Measurements from ENCODE around the gene PLET1. TPM values are rescaled to one million over a fixed set of nuclear protein-coding genes. Genes with fewer than 3 reads are reported as not detected.

Gene PLET1
- total and polyA plus RNA-seq, 2 donors (not counting 1 experiment from before 2014, with no cell fraction given) = not detected

DNA sequence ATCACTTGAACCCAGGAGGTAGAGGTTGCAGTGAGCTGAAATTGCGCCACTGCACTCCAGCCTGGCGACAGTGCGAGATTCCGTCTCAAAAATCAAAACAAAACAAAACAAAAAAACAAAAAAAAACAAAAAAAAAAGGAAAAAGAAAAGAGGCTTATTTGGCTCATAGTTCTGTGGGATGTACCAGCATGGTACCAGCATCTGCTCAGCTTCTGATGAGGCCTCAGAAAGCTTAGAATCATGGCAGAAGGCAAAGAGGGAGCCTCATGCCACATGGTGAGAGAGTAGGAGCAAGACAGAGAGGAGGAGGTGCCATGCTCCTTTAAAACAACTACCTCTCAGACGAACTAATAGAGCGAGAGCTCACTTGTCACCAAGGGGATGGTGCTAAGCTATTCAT is 45.0 kb downstream of the PLET1 start:
- peaks cover 9% of the 10 kb centered on the region for H3K27me3 Mint-ChIP-seq
- ChIA-PET CTCF (interaction anchor here (1.0 to 20.4 kb wide), 2 partner anchors 64 to 1317 kb away, joined by 3 to 471 read pairs; no protein-coding TSS in a partner anchor), POLR2A (no interaction called here)
- H3K79me2 ChIP-seq (ENCODE audit: control insufficient read depth, insufficient read depth, low read length) = no peaks in the 10 kb centered on the region
- H3K4me3 ChIP-seq (ENCODE audit: control extremely low read depth in 1 of 5, extremely low read depth in 1 of 5, insufficient read depth in 1 of 5, low read depth in 2 of 5, low read length in 4 of 5) = no peak overlapping the region
- H3K4me1 Mint-ChIP-seq = peaks cover 11% of the 10 kb centered on the region
- H2AFZ ChIP-seq (ENCODE audit: insufficient read depth, low read depth, low read length, poor library complexity, severe bottlenecking) = no peak overlapping the region
- H3K27ac Mint-ChIP-seq = no peak overlapping the region
- intact Hi-C loops (cut with micrococcal nuclease) = loop anchor here (5.0 kb wide), 2 partner anchors 103 to 897 kb away; no protein-coding TSS in a partner anchor
- no peak overlapping the region for H3K9ac ChIP-seq (ENCODE audit: low read length)
- ATAC-seq (ENCODE audit: low read depth) (no peak), DNase-seq (no peak)
- H3K4me3 Mint-ChIP-seq = no peak overlapping the region
- H3K9me3 Mint-ChIP-seq (ENCODE audit: insufficient read depth) = no peaks in the 10 kb centered on the region
- H3K4me2 ChIP-seq (replicated peaks; ENCODE audit: low read depth, low read length, poor library complexity, severe bottlenecking) = no peak overlapping the region
- H3K27me3 ChIP-seq (replicated peaks in 1 of 4; ENCODE audit: control extremely low read depth in 1 of 4, control insufficient read depth in 3 of 4, insufficient read depth in 4 of 4, low read length in 3 of 4) = peaks cover 0 to 2% (median 0%) of the 10 kb centered on the region in 4 experiments
- H4K20me1 ChIP-seq (ENCODE audit: control insufficient read depth, insufficient read depth, low read length, poor library complexity, severe bottlenecking) = no peaks in the 10 kb centered on the region
- peaks cover 0 to 2% (median 0%) of the 10 kb centered on the region in 3 donors for H3K9me3 ChIP-seq (ENCODE audit: control extremely low read depth in 1 of 3, control insufficient read depth in 2 of 3, insufficient read depth in 1 of 3, low read length in 2 of 3)
- H3K27ac ChIP-seq (ENCODE audit: low read length in 2 of 2) = no peak overlapping the region
- H3K4me1 ChIP-seq (ENCODE audit: control insufficient read depth in 2 of 2, insufficient read depth in 2 of 2, low read length in 2 of 2) = peaks cover 0 to 6% of the 10 kb centered on the region in 2 donors
- WGBS (ENCODE audit: insufficient coverage) = 100% methylated on average over 2 of the region's 6 CpGs
- TF ChIP-seq, protein P1, sequence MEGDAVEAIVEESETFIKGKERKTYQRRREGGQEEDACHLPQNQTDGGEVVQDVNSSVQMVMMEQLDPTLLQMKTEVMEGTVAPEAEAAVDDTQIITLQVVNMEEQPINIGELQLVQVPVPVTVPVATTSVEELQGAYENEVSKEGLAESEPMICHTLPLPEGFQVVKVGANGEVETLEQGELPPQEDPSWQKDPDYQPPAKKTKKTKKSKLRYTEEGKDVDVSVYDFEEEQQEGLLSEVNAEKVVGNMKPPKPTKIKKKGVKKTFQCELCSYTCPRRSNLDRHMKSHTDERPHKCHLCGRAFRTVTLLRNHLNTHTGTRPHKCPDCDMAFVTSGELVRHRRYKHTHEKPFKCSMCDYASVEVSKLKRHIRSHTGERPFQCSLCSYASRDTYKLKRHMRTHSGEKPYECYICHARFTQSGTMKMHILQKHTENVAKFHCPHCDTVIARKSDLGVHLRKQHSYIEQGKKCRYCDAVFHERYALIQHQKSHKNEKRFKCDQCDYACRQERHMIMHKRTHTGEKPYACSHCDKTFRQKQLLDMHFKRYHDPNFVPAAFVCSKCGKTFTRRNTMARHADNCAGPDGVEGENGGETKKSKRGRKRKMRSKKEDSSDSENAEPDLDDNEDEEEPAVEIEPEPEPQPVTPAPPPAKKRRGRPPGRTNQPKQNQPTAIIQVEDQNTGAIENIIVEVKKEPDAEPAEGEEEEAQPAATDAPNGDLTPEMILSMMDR (IDR thresholded peaks at IDR 0.05) = no peak
- TF ChIP-seq EZH2 (IDR thresholded peaks at IDR 0.05; ENCODE audit: borderline replicate concordance, insufficient read depth, low read depth, low read length, poor library complexity, severe bottlenecking) = no peak
- no peaks in the 10 kb centered on the region for H3K36me3 ChIP-seq (replicated peaks in 1 of 2; ENCODE audit: control extremely low read depth in 1 of 2, control insufficient read depth in 1 of 2, extremely low read depth in 1 of 2, insufficient read depth in 2 of 2, low read length in 1 of 2)

DNA sequence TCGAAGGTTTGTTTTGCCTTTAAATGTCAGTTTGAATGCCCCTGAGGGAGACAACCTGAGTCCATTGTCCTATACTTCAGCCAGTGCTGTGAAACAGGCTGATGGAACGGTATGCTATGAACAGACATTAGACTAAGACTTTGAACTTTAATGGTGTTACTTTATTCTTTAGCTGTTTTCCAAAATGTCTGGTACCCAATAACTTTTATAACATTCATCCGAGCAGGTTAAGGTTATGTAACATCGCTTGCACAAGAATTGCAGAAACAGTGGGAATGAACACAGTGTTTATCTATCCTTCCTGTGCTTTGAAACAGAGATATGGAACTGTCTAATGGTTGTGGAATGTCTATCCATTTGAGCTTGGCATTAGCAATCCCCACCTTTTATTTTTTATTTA is 46.9 kb downstream of the PLET1 start:
- POLR2A ChIA-PET = no interaction called here
- WGBS (ENCODE audit: insufficient coverage) = 100% methylated on average over 1 of the region's 4 CpGs

More for the DNA sequence above, 46.9 kb downstream of the PLET1 start:
- no peak overlapping the region for H3K4me3 Mint-ChIP-seq
- Histone ChIP-seq H3K9ac (ENCODE audit: low read length) (no peak overlapping the region), H3K36me3 (replicated peaks in 1 of 2; ENCODE audit: control extremely low read depth in 1 of 2, control insufficient read depth in 1 of 2, extremely low read depth in 1 of 2, insufficient read depth in 2 of 2, low read length in 1 of 2) (no peaks in the 10 kb centered on the region), H2AFZ (ENCODE audit: insufficient read depth, low read depth, low read length, poor library complexity, severe bottlenecking) (no peak overlapping the region), H3K9me3 (ENCODE audit: control extremely low read depth in 1 of 3, control insufficient read depth in 2 of 3, insufficient read depth in 1 of 3, low read length in 2 of 3) (peaks cover 0 to 2% (median 0%) of the 10 kb centered on the region in 3 donors), H3K4me3 (ENCODE audit: control extremely low read depth in 1 of 5, extremely low read depth in 1 of 5, insufficient read depth in 1 of 5, low read depth in 2 of 5, low read length in 4 of 5) (no peak overlapping the region), H3K79me2 (ENCODE audit: control insufficient read depth, insufficient read depth, low read length) (no peaks in the 10 kb centered on the region), H4K20me1 (ENCODE audit: control insufficient read depth, insufficient read depth, low read length, poor library complexity, severe bottlenecking) (no peaks in the 10 kb centered on the region), H3K27ac (ENCODE audit: low read length in 2 of 2) (no peak overlapping the region), H3K4me2 (replicated peaks; ENCODE audit: low read depth, low read length, poor library complexity, severe bottlenecking) (no peak overlapping the region), H3K4me1 (ENCODE audit: control insufficient read depth in 2 of 2, insufficient read depth in 2 of 2, low read length in 2 of 2) (no peaks in the 10 kb centered on the region), H3K27me3 (replicated peaks in 1 of 4; ENCODE audit: control extremely low read depth in 1 of 4, control insufficient read depth in 3 of 4, insufficient read depth in 4 of 4, low read length in 3 of 4) (peaks cover 0 to 2% (median 0%) of the 10 kb centered on the region in 4 experiments)
- ATAC-seq (ENCODE audit: low read depth) = no peak
- H3K27me3 Mint-ChIP-seq = peaks cover 13% of the 10 kb centered on the region
- no peaks in the 10 kb centered on the region for H3K9me3 Mint-ChIP-seq (ENCODE audit: insufficient read depth)
- intact Hi-C loops (cut with micrococcal nuclease) = no loop called here
- peaks cover 8% of the 10 kb centered on the region for H3K4me1 Mint-ChIP-seq
- no peak overlapping the region for H3K27ac Mint-ChIP-seq
- DNase-seq = no peak
- TF ChIP-seq, protein P1 (IDR thresholded peaks at IDR 0.05) = no peak
- no peak for TF ChIP-seq EZH2 (IDR thresholded peaks at IDR 0.05; ENCODE audit: borderline replicate concordance, insufficient read depth, low read depth, low read length, poor library complexity, severe bottlenecking)
- CTCF ChIA-PET = interaction anchor here (0.8 to 20.4 kb wide), 2 partner anchors 66 to 1076 kb away, joined by 3 to 471 read pairs; no protein-coding TSS in a partner anchor

Data from B cell (primary cell).